Spleen (tissue), 11 donors: Measurements from ENCODE around the gene POFUT1. TPM values are rescaled to one million over a fixed set of nuclear protein-coding genes. Genes with fewer than 3 reads are reported as not detected.

ENCODE experiments used
- DNase-seq: peaks from one replicate; pipeline ENCODE4 v3.0.0-alpha.2; 2020
- H3K27ac ChIP-seq, 8 donors: fragments of 200-600 bp; sonication (generic) in 7 of 8; 1 replicate in 4 of 8; 2 replicates in 4 of 8; pipeline versions ENCODE4 v1.5.0 to v1.8.0; 2016 to 2021; ENCODE audit warnings: inconsistent platforms in 4 of 8, mild to moderate bottlenecking in 4 of 8, moderate library complexity in 1 of 8
- H3K27me3 ChIP-seq, 7 donors: fragments of 200-600 bp; sonication (generic) in 6 of 7; replicated peaks in 1 of 7; 1 replicate in 4 of 7; 2 replicates in 3 of 7; pipeline versions ENCODE4 v1.5.0 to v1.8.0; 2016 to 2021; ENCODE audit warnings: inconsistent platforms in 3 of 7, mild to moderate bottlenecking in 1 of 7
- H3K36me3 ChIP-seq, 6 donors: fragments of 200-600 bp; sonication (generic) in 5 of 6; 1 replicate in 4 of 6; 2 replicates in 2 of 6; pipeline versions ENCODE4 v1.5.0 to v1.8.0; 2016 to 2021; ENCODE audit warnings: inconsistent platforms in 2 of 6
- H3K4me1 ChIP-seq, 6 donors: fragments of 200-600 bp; sonication (generic) in 5 of 6; 1 replicate in 3 of 6; 2 replicates in 3 of 6; pipeline versions ENCODE4 v1.5.0 to v1.8.0; 2016 to 2021; ENCODE audit warnings: inconsistent platforms in 3 of 6
- H3K4me3 ChIP-seq, 8 donors: fragments of 200-600 bp; sonication (generic) in 7 of 8; 1 replicate in 4 of 8; 2 replicates in 4 of 8; pipeline versions ENCODE4 v1.5.0 to v1.8.0; 2016 to 2021; ENCODE audit warnings: inconsistent platforms in 4 of 8, mild to moderate bottlenecking in 4 of 8, moderate library complexity in 2 of 8
- H3K9me3 ChIP-seq, 8 donors: fragments of 200-600 bp; sonication (generic) in 7 of 8; 1 replicate in 4 of 8; 2 replicates in 4 of 8; pipeline versions ENCODE4 v1.5.0 to v1.8.0; 2016 to 2021; ENCODE audit warnings: inconsistent platforms in 4 of 8
- POLR2A ChIP-seq, 3 donors: fragments of 450-650 bp; IDR thresholded peaks; one replicate each; pipeline ENCODE4 v1.5.1; 2017; ENCODE audit warnings: antibody characterized with exemption in 3 of 3, mild to moderate bottlenecking in 1 of 3
- POLR2AphosphoS5 ChIP-seq, 3 donors: sonication (generic); formaldehyde crosslinking; IDR thresholded peaks; one replicate each; pipeline ENCODE4 v1.5.1; 2017; ENCODE audit warnings: antibody characterized with exemption in 3 of 3
- WGBS, 5 donors: extraction: QIAGEN DNeasy Blood & Tissue Kit in 3 of 5; methylation state at CpG; one replicate each; pipeline versions ENCODE4 v1.1.5 to v1.1.7; 2013 to 2018; 5-methylcytosine and 5-hydroxymethylcytosine counted together
- intact Hi-C: fragments of 100-400 bp; cut with DNase I; formaldehyde crosslinking; loops from one replicate; pipeline ENCODE4 v1.15.0; 2023; ENCODE audit warnings: low total_unique reads
- polyA plus RNA-seq, 3 donors: library from polyadenylated mRNA; stranded (reverse); fragments of 200-250 nt; gene quantifications; one replicate each; pipeline ENCODE4 v1.2.1, GENCODE V29; 2013
- total RNA-seq, 7 donors: library from RNA; depleted of rRNA in 3 of 7; stranded (reverse); fragments of >200 nt in 3 of 7; fragmentation: NEBNext Ultra II Directional in 4 of 7; extraction: Animal tissue kit (Norgen Biotek cat#: 25700) in 4 of 7; gene quantifications; one replicate each; pipeline versions ENCODE4 v1.1.0 to v1.2.1, GENCODE V29; 2016 to 2021
- TF ChIP-seq, protein P1 (sequence below), 11 experiments: fragments of 200-600 bp in 7 of 11; fragments of 450-650 bp in 4 of 11; sonication (generic) in 4 of 11; IDR thresholded peaks in 8 of 11; conservative IDR thresholded peaks in 3 of 11; 1 replicate in 7 of 11; 2 replicates in 4 of 11; pipeline versions ENCODE4 v1.4.0 to v1.8.0; 2016 to 2021; ENCODE audit warnings: antibody characterized with exemption in 11 of 11, inconsistent platforms in 4 of 11, mild to moderate bottlenecking in 1 of 11
- donor health status: healthy with polysubstance abuse.
- donor health status: DM: no; HTN: no; CAD: no; lungs with moderate emphysema.
- donor health status: DM: no; HTN: no; CAD: no.
- donor health status: Bipolar disorder and iron deficiency.
- donor health status: healthy.
- donor health status: DM: no; HTN: no; CAD: no.
- donor health status: DM: yes; HTN: yes; CAD: no.

POFUT1 gene
- total and polyA plus RNA-seq, 10 donors: 3.8 to 26.3 (median 21.0) TPM

DNA sequence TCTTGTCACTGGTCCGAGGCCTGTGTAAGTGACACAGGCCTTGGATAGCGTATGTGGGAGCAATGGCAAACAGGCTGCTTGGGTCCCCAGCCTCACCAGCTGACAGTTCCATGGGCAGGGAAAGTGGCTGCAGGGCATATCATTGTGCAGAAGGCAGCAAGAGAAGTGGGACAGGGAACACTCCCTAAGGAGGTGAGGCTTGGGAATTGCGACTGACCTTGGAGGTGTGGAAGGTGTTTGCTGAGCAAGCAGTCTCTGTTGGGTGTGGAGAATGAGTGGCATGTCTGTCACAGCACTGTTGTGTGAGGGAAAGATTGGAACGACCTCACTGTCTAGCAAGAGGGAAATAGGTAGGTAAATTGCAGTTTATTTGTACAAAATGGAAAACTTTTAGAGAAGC lies 16.8 kb downstream of the POFUT1 start:
- TF ChIP-seq POLR2AphosphoS5 (IDR thresholded peaks at IDR 0.05): no peak
- no peak for TF ChIP-seq POLR2A (IDR thresholded peaks at IDR 0.05)
- TF ChIP-seq, protein P1, sequence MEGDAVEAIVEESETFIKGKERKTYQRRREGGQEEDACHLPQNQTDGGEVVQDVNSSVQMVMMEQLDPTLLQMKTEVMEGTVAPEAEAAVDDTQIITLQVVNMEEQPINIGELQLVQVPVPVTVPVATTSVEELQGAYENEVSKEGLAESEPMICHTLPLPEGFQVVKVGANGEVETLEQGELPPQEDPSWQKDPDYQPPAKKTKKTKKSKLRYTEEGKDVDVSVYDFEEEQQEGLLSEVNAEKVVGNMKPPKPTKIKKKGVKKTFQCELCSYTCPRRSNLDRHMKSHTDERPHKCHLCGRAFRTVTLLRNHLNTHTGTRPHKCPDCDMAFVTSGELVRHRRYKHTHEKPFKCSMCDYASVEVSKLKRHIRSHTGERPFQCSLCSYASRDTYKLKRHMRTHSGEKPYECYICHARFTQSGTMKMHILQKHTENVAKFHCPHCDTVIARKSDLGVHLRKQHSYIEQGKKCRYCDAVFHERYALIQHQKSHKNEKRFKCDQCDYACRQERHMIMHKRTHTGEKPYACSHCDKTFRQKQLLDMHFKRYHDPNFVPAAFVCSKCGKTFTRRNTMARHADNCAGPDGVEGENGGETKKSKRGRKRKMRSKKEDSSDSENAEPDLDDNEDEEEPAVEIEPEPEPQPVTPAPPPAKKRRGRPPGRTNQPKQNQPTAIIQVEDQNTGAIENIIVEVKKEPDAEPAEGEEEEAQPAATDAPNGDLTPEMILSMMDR (IDR thresholded peaks at IDR 0.05 in 8 of 11, conservative IDR thresholded peaks at IDR 0.05 in 3 of 11): no peak
- 89 to 97% (median 96%) methylated on average over 4 of the region's 4 CpGs for WGBS, 5 donors
- intact Hi-C loops: no loop called here
- peaks cover 0 to 92% (median 65%) of the 10 kb centered on the region in 6 donors for H3K36me3 ChIP-seq
- peaks cover 0 to 17% (median 5%) of the 10 kb centered on the region in 6 donors for H3K4me1 ChIP-seq
- no peaks in the 10 kb centered on the region for H3K27me3 ChIP-seq
- no peaks in the 10 kb centered on the region for H3K9me3 ChIP-seq
- DNase-seq: no peak
- no peak overlapping the region for H3K27ac ChIP-seq
- H3K4me3 ChIP-seq: no peak overlapping the region

DNA sequence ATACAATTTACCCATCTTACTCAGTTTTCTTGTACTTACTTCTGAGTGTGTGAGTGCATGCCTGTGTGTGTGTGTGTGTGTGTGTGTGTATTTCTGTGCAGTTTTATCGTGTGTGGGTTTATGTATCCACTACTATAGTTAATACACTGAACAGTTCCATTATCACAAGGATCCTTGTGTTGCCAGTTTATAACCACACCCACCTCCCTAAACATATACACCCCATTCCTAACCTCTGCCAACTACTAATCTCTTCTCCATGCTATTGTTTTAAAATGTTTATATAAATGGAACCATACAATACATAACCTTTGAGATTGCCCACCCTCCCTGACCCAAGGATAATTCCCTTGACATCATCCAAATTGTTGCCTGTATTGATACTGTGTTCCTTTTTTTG lies 18.7 kb downstream of the POFUT1 start:
- H3K27me3 ChIP-seq: no peaks in the 10 kb centered on the region
- H3K4me1 ChIP-seq: peaks cover 0 to 20% (median 6%) of the 10 kb centered on the region in 6 donors
- no peaks in the 10 kb centered on the region for H3K9me3 ChIP-seq
- no peak for DNase-seq
- H3K36me3 ChIP-seq: peaks cover 0 to 91% (median 58%) of the 10 kb centered on the region in 6 donors
- H3K27ac ChIP-seq: peak overlapping the region in 1 of 8 donors; percentile 59
- TF ChIP-seq POLR2A (IDR thresholded peaks at IDR 0.05) (no peak), POLR2AphosphoS5 (IDR thresholded peaks at IDR 0.05) (no peak)
- TF ChIP-seq, protein P1 (IDR thresholded peaks at IDR 0.05 in 8 of 11, conservative IDR thresholded peaks at IDR 0.05 in 3 of 11): no peak
- H3K4me3 ChIP-seq: no peak overlapping the region
- WGBS, 5 donors: 54 to 95% (median 81%) methylated on average over 1 of the region's 1 CpG
- intact Hi-C loops: no loop called here

DNA sequence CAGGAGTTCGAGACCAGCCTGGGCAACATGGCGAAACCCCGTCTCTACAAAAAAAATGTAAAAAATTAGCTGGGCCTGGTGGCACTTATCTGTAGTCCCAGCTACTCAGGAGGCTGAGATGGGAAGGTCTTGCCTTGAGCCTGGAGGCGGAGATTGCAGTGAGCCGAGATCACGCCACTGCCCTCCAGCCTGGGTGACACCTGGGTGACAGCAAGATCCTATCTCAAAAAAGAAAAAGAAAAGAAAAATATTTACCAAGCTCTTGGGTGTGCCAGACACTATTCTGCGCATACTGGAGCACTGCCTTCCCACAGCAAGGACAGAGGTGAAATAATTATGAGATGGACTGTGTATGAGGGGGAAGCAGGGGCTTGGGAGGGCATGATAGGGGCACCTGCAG lies 19.6 kb downstream of the POFUT1 start:
- H3K27me3 ChIP-seq: no peaks in the 10 kb centered on the region
- peaks cover 0 to 87% (median 52%) of the 10 kb centered on the region in 6 donors for H3K36me3 ChIP-seq
- no peak for TF ChIP-seq POLR2A (IDR thresholded peaks at IDR 0.05)
- no peak for TF ChIP-seq POLR2AphosphoS5 (IDR thresholded peaks at IDR 0.05)
- TF ChIP-seq, protein P1 (IDR thresholded peaks at IDR 0.05 in 8 of 11, conservative IDR thresholded peaks at IDR 0.05 in 3 of 11): no peak
- peak overlapping the region in 3 of 8 donors; percentile 14 to 59 (median 32) for H3K27ac ChIP-seq
- peaks cover 7 to 29% (median 15%) of the 10 kb centered on the region in 6 donors for H3K4me1 ChIP-seq
- no peaks in the 10 kb centered on the region for H3K9me3 ChIP-seq
- no peak for DNase-seq
- WGBS, 5 donors: 85 to 99% (median 90%) methylated on average over 7 of the region's 7 CpGs
- no peak overlapping the region for H3K4me3 ChIP-seq
- intact Hi-C loops: no loop called here

DNA sequence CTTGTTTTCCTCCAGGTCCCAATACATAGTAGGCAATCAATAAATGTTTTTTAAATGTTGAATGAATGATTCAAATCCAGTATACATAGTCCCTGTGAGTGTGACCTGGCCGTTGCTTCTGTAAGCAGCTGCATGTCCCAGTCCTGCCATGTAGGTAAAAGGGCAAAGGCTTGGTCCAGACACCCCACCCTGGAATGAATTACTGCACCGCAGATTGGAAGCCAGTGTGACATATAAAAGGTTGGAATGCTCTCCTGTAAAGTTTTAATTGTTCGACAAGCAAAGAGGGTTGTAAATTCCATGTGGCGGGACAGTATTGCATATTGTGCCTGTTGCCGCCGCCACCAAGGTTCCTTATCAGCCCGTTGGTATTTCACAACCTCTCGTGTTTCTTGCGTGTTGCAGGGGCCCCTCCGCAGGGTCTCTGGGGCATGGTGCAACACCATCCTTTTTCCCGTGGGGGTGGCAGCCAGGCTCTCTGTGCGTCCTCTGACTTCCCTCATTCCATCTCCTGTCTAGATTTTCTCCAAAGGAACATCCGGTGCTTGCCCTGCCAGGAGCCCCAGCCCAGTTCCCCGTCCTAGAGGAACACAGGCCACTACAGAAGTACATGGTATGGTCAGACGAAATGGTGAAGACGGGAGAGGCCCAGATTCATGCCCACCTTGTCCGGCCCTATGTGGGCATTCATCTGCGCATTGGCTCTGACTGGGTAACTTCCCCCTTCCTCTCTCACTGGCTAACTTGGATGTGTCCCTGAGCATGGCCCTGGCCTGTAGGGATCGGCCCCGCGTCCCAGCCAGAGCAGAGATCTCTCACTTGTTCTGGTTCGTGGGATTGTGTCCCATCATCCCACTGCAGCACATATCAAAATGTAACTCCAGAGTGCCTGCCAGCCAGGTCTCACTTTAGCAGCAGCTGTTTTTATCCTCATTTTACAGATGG lies 20.3 kb downstream of the POFUT1 start:
- Histone ChIP-seq H3K4me1 (peaks cover 11 to 36% (median 21%) of the 10 kb centered on the region in 6 donors), H3K9me3 (no peaks in the 10 kb centered on the region), H3K27me3 (no peaks in the 10 kb centered on the region), H3K27ac (peak overlapping the region in 4 of 8 donors; percentile 13 to 59 (median 23)), H3K36me3 (peaks cover 0 to 87% (median 49%) of the 10 kb centered on the region in 6 donors), H3K4me3 (no peak overlapping the region)
- intact Hi-C loops: no loop called here
- peak; percentile 74 for DNase-seq
- TF ChIP-seq POLR2A (IDR thresholded peaks at IDR 0.05): no peak
- no peak for TF ChIP-seq POLR2AphosphoS5 (IDR thresholded peaks at IDR 0.05)
- TF ChIP-seq, protein P1 (IDR thresholded peaks at IDR 0.05 in 8 of 11, conservative IDR thresholded peaks at IDR 0.05 in 3 of 11): no peak
- WGBS, 5 donors: 58 to 87% (median 73%) methylated on average over 22 of the region's 22 CpGs
